ENCODE data around the gene PCBD2.
"Not testable (repeated sequence)": the region's sequence is repeated elsewhere in the genome, so short reads cannot be mapped to it uniquely, and the experiment has no call there.

The PCBD2 gene

GRCh38 chr5:134975843-134976242 is 70.9 kb downstream of the PCBD2 start:
- H3K36me3 ChIP-seq (ENCODE audit: control insufficient read depth, insufficient read depth, low read length), result no peaks in the 10 kb centered on the region
- no peaks in the 10 kb centered on the region for H3K27me3 ChIP-seq (replicated peaks; ENCODE audit: control insufficient read depth, insufficient read depth, low read length)
- no peak for TF ChIP-seq CTCF (IDR thresholded peaks at IDR 0.05; ENCODE audit: insufficient read depth, low read length, poor library complexity, severe bottlenecking)
- DNase-seq (ENCODE audit: extremely low read depth, insufficient read length), result no peak
- H3K4me3 ChIP-seq (replicated peaks; ENCODE audit: low read depth, low read length), result no peak overlapping the region

GRCh38 chr5:134976841-134977240 is 71.9 kb downstream of the PCBD2 start:
- Histone ChIP-seq H3K36me3 (ENCODE audit: control insufficient read depth, insufficient read depth, low read length) (no peaks in the 10 kb centered on the region), H3K27me3 (replicated peaks; ENCODE audit: control insufficient read depth, insufficient read depth, low read length) (no peaks in the 10 kb centered on the region), H3K4me3 (replicated peaks; ENCODE audit: low read depth, low read length) (no peak overlapping the region)
- no peak for DNase-seq (ENCODE audit: extremely low read depth, insufficient read length)
- no peak for TF ChIP-seq CTCF (IDR thresholded peaks at IDR 0.05; ENCODE audit: insufficient read depth, low read length, poor library complexity, severe bottlenecking)

GRCh38 chr5:134979416-134979815 is 74.5 kb downstream of the PCBD2 start:
- Histone ChIP-seq H3K27me3 (replicated peaks; ENCODE audit: control insufficient read depth, insufficient read depth, low read length) (no peaks in the 10 kb centered on the region), H3K4me3 (replicated peaks; ENCODE audit: low read depth, low read length) (no peak overlapping the region), H3K36me3 (ENCODE audit: control insufficient read depth, insufficient read depth, low read length) (no peaks in the 10 kb centered on the region)
- DNase-seq (ENCODE audit: extremely low read depth, insufficient read length), result no peak
- no peak for TF ChIP-seq CTCF (IDR thresholded peaks at IDR 0.05; ENCODE audit: insufficient read depth, low read length, poor library complexity, severe bottlenecking)

- H3K4me3 ChIP-seq (replicated peaks; ENCODE audit: low read depth, low read length), result no peak overlapping the region
- no peak for TF ChIP-seq CTCF (IDR thresholded peaks at IDR 0.05; ENCODE audit: insufficient read depth, low read length, poor library complexity, severe bottlenecking)
- no peaks in the 10 kb centered on the region for H3K27me3 ChIP-seq (replicated peaks; ENCODE audit: control insufficient read depth, insufficient read depth, low read length)
- DNase-seq (ENCODE audit: extremely low read depth, insufficient read length), result no peak
- H3K36me3 ChIP-seq (ENCODE audit: control insufficient read depth, insufficient read depth, low read length), result no peaks in the 10 kb centered on the region
Observed at GRCh38 chr5:134982230-134982629, 77.3 kb downstream of the PCBD2 start.

- no peak overlapping the region for H3K4me3 ChIP-seq (replicated peaks; ENCODE audit: low read depth, low read length)
- H3K27me3 ChIP-seq (replicated peaks; ENCODE audit: control insufficient read depth, insufficient read depth, low read length), result no peaks in the 10 kb centered on the region
- no peak for TF ChIP-seq CTCF (IDR thresholded peaks at IDR 0.05; ENCODE audit: insufficient read depth, low read length, poor library complexity, severe bottlenecking)
- no peaks in the 10 kb centered on the region for H3K36me3 ChIP-seq (ENCODE audit: control insufficient read depth, insufficient read depth, low read length)
- DNase-seq (ENCODE audit: extremely low read depth, insufficient read length), result no peak
Observed at GRCh38 chr5:134989266-134989830, 84.4 kb downstream of the PCBD2 start.

GRCh38 chr5:134990183-134990582 is 85.3 kb downstream of the PCBD2 start:
- not testable (repeated sequence) for H3K36me3 ChIP-seq (ENCODE audit: control insufficient read depth, insufficient read depth, low read length); H3K4me3 ChIP-seq (replicated peaks; ENCODE audit: low read depth, low read length); H3K27me3 ChIP-seq (replicated peaks; ENCODE audit: control insufficient read depth, insufficient read depth, low read length); DNase-seq (ENCODE audit: extremely low read depth, insufficient read length)
